Skeletal muscle satellite cell (primary cell): ENCODE results near the gene NAALADL2.

Source experiments
- H3K27me3 ChIP-seq: 2 replicates; pipeline ENCODE4 v1.7.0; 2013; ENCODE audit warnings: low read length; ENCODE audit not compliant: control insufficient read depth, insufficient read depth
- H3K36me3 ChIP-seq: 2 replicates; pipeline ENCODE4 v1.7.0; 2013; ENCODE audit warnings: mild to moderate bottlenecking, control low read depth, low read length; ENCODE audit not compliant: insufficient read depth
- H3K4me1 ChIP-seq: 2 replicates; pipeline ENCODE4 v1.7.0; 2013; ENCODE audit warnings: low read length; ENCODE audit not compliant: control insufficient read depth, insufficient read depth
- H3K4me2 ChIP-seq: 2 replicates; pipeline ENCODE4 v1.7.0; 2013; ENCODE audit warnings: mild to moderate bottlenecking, low read length
- H3K4me3 ChIP-seq: 2 replicates; pipeline ENCODE4 v1.7.0; 2013; ENCODE audit warnings: low read length
- H3K9ac ChIP-seq: 2 replicates; pipeline ENCODE4 v1.7.0; 2013; ENCODE audit warnings: mild to moderate bottlenecking, low read depth, low read length, moderate library complexity
- H3K9me3 ChIP-seq: replicated peaks from 2 replicates; pipeline ENCODE4 v1.7.0; 2013; ENCODE audit warnings: mild to moderate bottlenecking, control low read depth, low read length

The NAALADL2 gene

DNA sequence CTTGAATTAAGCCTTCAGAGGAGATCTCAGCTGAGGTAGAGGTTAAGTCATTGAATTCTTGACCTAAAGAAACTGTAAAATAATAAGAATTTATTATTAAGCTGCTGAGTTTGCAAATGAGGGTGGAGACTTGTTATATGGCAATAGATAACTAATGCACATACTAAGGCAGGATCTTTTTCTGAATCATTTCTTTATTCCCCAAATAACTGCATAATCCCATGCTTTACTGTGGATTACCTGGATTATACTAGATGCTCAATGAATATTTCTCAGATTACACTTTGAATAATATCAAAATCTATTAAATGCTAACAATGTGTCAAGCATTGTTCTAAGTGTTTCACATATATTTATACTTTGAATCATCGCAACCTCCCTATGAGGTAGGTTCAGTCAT lies 532.5 kb downstream of the NAALADL2 start:
- H3K4me3 ChIP-seq, result no peak overlapping the region
- no peaks in the 10 kb centered on the region for H3K9me3 ChIP-seq
- H3K36me3 ChIP-seq, result no peaks in the 10 kb centered on the region
- no peaks in the 10 kb centered on the region for H3K27me3 ChIP-seq
- H3K4me1 ChIP-seq, result no peaks in the 10 kb centered on the region
- no peak overlapping the region for H3K4me2 ChIP-seq
- H3K9ac ChIP-seq, result no peak overlapping the region

DNA sequence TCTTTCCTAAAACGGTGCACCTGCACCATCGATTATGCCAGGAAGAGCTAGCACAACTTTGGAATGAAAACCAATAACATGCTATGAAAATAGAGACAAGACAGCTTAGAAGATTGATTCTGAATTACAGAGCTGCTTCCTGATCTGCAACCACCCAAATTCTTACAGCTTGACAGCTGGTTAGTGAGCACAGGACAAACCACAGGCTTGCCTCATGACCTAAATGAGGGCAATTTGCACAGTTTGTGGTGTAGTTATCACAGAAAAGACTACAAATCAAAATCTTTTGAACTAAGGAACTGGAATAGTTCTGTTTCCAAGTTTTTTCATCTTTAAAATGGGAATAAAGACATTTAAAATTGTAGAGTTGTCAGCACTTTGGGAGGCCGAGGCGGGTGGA lies 533.5 kb downstream of the NAALADL2 start:
- no peak overlapping the region for H3K4me2 ChIP-seq
- H3K9ac ChIP-seq, result no peak overlapping the region
- H3K4me3 ChIP-seq, result no peak overlapping the region
- H3K9me3 ChIP-seq, result no peaks in the 10 kb centered on the region
- H3K4me1 ChIP-seq, result no peaks in the 10 kb centered on the region
- no peaks in the 10 kb centered on the region for H3K36me3 ChIP-seq
- H3K27me3 ChIP-seq, result no peaks in the 10 kb centered on the region

DNA sequence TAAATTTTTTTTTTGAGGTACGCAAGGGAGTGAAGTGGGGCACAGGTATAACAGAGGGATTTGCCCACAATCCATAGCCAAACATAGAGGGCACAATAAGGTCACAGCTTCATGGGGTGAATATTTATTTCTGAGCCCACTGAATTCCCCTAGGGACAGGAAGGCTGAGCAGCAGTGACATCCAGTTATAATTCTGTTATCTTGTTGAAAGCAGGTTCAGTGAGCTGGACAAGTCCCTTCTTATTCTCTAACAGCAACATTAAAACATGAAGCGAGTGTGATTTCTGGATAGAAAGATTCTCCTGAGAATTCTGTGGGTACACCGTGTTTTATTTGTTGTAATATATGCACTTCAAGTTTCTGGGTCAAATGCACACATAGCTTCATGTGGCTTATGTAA lies 538.2 kb downstream of the NAALADL2 start:
- Histone ChIP-seq H3K27me3 (no peaks in the 10 kb centered on the region), H3K9me3 (no peaks in the 10 kb centered on the region), H3K4me2 (no peak overlapping the region), H3K36me3 (no peaks in the 10 kb centered on the region), H3K4me1 (peaks cover 9% of the 10 kb centered on the region), H3K9ac (no peak overlapping the region), H3K4me3 (no peak overlapping the region)

- H3K36me3 ChIP-seq, result no peaks in the 10 kb centered on the region
- H3K4me3 ChIP-seq, result no peak overlapping the region
- H3K9ac ChIP-seq, result no peak overlapping the region
- H3K4me1 ChIP-seq, result peaks cover 9% of the 10 kb centered on the region
- no peak overlapping the region for H3K4me2 ChIP-seq
- no peaks in the 10 kb centered on the region for H3K9me3 ChIP-seq
- H3K27me3 ChIP-seq, result no peaks in the 10 kb centered on the region
These were observed 539.5 kb downstream of the NAALADL2 start for GRCh38 chr3:175398676-175399075.

- Histone ChIP-seq H3K36me3 (no peaks in the 10 kb centered on the region), H3K4me3 (no peak overlapping the region), H3K9me3 (no peaks in the 10 kb centered on the region), H3K4me2 (peak overlapping the region; percentile 31), H3K9ac (no peak overlapping the region), H3K4me1 (peaks cover 9% of the 10 kb centered on the region), H3K27me3 (no peaks in the 10 kb centered on the region)
These were observed 540.2 kb downstream of the NAALADL2 start for GRCh38 chr3:175399156-175399840.

- no peak overlapping the region for H3K4me2 ChIP-seq
- H3K36me3 ChIP-seq, result no peaks in the 10 kb centered on the region
- no peaks in the 10 kb centered on the region for H3K9me3 ChIP-seq
These were observed 544.9 kb downstream of the NAALADL2 start for GRCh38 chr3:175404027-175404426.

DNA sequence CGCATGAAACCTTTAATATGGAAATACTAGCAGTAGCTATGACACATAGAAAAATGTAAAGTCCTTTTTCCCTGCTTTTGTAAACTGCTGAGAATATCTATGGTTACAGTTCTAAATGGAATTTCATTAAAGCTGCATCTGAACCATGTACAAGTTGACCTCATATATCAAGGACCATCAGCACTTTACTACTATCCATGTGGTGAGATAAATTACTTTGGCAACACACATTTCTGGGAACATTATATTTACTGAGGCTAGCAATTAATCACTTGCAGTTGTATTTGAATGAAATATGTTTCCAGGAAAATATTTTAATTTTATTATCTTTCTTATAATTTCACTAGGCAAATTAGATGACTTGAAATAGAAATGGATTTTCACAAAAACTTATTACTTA lies 545.5 kb downstream of the NAALADL2 start:
- H3K27me3 ChIP-seq, result no peaks in the 10 kb centered on the region
- H3K9me3 ChIP-seq, result no peaks in the 10 kb centered on the region
- H3K36me3 ChIP-seq, result no peaks in the 10 kb centered on the region
- H3K4me2 ChIP-seq, result no peak overlapping the region
- H3K4me3 ChIP-seq, result no peak overlapping the region
- H3K9ac ChIP-seq, result no peak overlapping the region
- peaks cover 1% of the 10 kb centered on the region for H3K4me1 ChIP-seq

More at GRCh38 chr3:175404027-175404426, 544.9 kb downstream of the NAALADL2 start:
- H3K4me1 ChIP-seq, result peaks cover 7% of the 10 kb centered on the region
- no peak overlapping the region for H3K4me3 ChIP-seq
- no peaks in the 10 kb centered on the region for H3K27me3 ChIP-seq
- no peak overlapping the region for H3K9ac ChIP-seq

DNA sequence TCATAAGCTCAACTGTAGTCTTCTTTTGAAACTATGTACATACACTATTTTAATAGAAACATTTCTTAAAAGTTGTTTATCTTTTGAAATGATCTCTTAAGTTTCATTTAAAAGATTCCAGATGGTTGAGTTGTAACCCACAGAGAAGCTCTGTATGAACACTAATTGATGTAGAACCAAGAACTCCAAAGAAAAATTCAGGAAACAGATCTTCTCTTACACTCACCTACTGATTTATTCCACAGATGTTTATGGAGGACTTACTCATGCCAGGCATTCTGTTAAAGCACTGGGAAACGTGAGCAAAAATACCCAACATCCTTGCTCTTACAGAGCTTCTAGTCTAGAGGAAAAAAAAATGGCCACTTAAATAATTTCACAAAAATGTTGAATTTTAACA lies 551.1 kb downstream of the NAALADL2 start:
- Histone ChIP-seq H3K4me1 (peaks cover 18% of the 10 kb centered on the region), H3K9me3 (no peaks in the 10 kb centered on the region), H3K36me3 (no peaks in the 10 kb centered on the region), H3K4me3 (no peak overlapping the region), H3K27me3 (no peaks in the 10 kb centered on the region), H3K4me2 (no peak overlapping the region), H3K9ac (no peak overlapping the region)

- no peaks in the 10 kb centered on the region for H3K27me3 ChIP-seq
- peak overlapping the region; percentile 3 for H3K4me2 ChIP-seq
- no peaks in the 10 kb centered on the region for H3K36me3 ChIP-seq
- no peaks in the 10 kb centered on the region for H3K9me3 ChIP-seq
- H3K4me1 ChIP-seq, result peaks cover 18% of the 10 kb centered on the region
- no peak overlapping the region for H3K4me3 ChIP-seq
- no peak overlapping the region for H3K9ac ChIP-seq
These were observed 552.3 kb downstream of the NAALADL2 start for GRCh38 chr3:175411405-175411804.

DNA sequence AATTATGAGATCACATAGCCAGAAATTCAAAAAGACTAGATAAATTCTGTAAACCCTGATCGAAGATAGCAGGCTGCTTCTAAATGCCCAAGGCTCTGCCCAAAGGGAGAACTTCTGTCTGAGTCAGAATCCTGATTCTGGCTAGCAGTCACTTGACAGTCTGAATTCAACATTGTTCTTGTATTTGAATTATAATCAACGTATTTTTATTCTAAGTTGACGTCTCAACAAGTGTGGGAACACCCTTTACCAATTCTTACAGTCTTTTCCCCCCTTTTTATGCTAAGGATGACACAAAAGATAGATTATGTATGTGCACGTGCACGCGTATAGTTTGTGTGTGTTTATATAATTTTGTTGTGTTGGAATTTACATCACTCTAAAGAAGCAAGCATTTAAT lies 552.8 kb downstream of the NAALADL2 start:
- Histone ChIP-seq H3K27me3 (no peaks in the 10 kb centered on the region), H3K4me3 (no peak overlapping the region), H3K4me1 (peaks cover 18% of the 10 kb centered on the region), H3K9ac (no peak overlapping the region), H3K36me3 (no peaks in the 10 kb centered on the region), H3K9me3 (no peaks in the 10 kb centered on the region), H3K4me2 (no peak overlapping the region)

DNA sequence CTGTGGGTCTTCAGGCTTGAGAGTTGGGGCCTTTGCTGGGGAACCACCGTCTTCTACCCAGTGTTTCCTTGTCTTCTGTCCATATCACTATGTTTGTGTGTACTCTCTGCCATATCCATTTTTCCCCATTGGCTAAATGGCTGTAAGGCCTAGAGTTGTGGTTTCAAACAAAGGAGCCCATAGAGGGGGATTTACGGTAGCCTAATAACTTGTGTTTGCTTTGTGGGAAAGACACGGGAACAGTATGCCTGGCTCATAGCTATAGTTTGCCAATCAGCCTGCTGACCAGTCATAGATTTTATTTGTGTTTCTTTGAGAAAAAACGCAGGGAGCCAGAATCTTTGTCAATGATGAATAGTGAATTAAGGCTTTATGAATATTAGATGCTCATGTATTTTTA lies 554.8 kb downstream of the NAALADL2 start:
- Histone ChIP-seq H3K36me3 (no peaks in the 10 kb centered on the region), H3K4me2 (no peak overlapping the region), H3K9me3 (no peaks in the 10 kb centered on the region), H3K27me3 (no peaks in the 10 kb centered on the region), H3K4me3 (no peak overlapping the region), H3K9ac (no peak overlapping the region), H3K4me1 (peaks cover 18% of the 10 kb centered on the region)

- no peak overlapping the region for H3K9ac ChIP-seq
- no peak overlapping the region for H3K4me2 ChIP-seq
- H3K9me3 ChIP-seq, result no peaks in the 10 kb centered on the region
- H3K36me3 ChIP-seq, result no peaks in the 10 kb centered on the region
- H3K4me1 ChIP-seq, result peaks cover 6% of the 10 kb centered on the region
- no peak overlapping the region for H3K4me3 ChIP-seq
- H3K27me3 ChIP-seq, result no peaks in the 10 kb centered on the region
These were observed 557.5 kb downstream of the NAALADL2 start for GRCh38 chr3:175416600-175416999.
